ENCODE results near the gene MRAS. TPM values are rescaled to one million over a fixed set of nuclear protein-coding genes. Genes with fewer than 3 reads are reported as not detected.

Gene MRAS
- polyA plus RNA-seq, 1 experiment, result 58.3 TPM

DNA sequence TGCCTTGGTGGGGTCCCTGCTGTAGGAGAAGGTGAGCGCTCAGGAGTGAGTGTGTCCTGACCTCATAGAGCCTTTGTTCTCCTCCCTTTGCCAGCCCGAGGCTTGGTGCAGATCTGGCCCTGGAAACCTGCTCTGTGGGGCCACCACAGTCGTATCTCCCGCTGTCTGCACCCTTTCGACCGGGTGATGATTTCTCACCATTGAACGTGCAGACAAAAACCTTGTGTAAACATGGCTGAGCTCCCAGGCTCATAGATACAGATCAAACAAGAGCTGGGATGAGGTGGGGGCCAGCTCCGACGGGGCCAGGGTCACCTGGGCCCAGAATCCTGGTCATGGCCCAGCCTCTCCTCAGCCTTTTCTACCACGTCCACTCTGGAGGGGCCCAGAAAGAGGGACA is 51.4 kb downstream of the MRAS start:
- no peaks in the 10 kb centered on the region for H3K9me3 ChIP-seq (ENCODE audit: control insufficient read depth, insufficient read depth, low read length)
- H3K4me3 ChIP-seq (ENCODE audit: low read depth, low read length), result no peak overlapping the region
- DNase-seq (ENCODE audit: low read depth, low spot score), result no peak
- POLR2A ChIA-PET, result no interaction called here
- TF ChIP-seq, protein P1, sequence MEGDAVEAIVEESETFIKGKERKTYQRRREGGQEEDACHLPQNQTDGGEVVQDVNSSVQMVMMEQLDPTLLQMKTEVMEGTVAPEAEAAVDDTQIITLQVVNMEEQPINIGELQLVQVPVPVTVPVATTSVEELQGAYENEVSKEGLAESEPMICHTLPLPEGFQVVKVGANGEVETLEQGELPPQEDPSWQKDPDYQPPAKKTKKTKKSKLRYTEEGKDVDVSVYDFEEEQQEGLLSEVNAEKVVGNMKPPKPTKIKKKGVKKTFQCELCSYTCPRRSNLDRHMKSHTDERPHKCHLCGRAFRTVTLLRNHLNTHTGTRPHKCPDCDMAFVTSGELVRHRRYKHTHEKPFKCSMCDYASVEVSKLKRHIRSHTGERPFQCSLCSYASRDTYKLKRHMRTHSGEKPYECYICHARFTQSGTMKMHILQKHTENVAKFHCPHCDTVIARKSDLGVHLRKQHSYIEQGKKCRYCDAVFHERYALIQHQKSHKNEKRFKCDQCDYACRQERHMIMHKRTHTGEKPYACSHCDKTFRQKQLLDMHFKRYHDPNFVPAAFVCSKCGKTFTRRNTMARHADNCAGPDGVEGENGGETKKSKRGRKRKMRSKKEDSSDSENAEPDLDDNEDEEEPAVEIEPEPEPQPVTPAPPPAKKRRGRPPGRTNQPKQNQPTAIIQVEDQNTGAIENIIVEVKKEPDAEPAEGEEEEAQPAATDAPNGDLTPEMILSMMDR (IDR thresholded peaks at IDR 0.05; ENCODE audit: low read depth, low read length), result no peak
- CTCF ChIA-PET, result interaction anchor here (0.6 to 11.2 kb wide), 2 partner anchors 16 to 512 kb away, joined by 5 to 119 read pairs; no protein-coding TSS in a partner anchor
- no peak overlapping the region for H3K27ac ChIP-seq (ENCODE audit: low read depth, low read length)
- no peaks in the 10 kb centered on the region for H3K27me3 ChIP-seq (ENCODE audit: control insufficient read depth, insufficient read depth, low read length)

DNA sequence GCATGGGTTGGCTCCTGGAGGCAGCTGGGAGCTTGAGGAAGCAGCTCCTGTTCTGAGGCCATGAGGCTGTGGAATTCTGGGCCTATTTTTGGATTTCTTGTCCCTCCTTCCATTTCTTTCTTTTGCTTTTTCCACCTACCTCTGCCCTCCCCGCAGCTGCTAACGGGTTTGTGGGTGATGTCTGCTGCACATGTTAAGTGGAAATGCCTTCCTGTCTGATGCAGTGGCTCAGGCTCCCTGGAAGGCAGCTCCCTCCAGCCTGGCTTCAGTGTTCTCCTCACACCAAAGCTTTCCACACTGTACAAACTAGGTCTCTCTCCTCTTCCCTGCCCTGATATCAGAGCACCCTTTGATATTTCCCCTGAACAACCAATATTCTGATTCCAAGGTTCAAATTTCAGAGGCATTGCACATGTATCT is 52.3 kb downstream of the MRAS start:
- H3K4me3 ChIP-seq (ENCODE audit: low read depth, low read length), result no peak overlapping the region
- H3K27ac ChIP-seq (ENCODE audit: low read depth, low read length), result no peak overlapping the region
- TF ChIP-seq, protein P1 (IDR thresholded peaks at IDR 0.05; ENCODE audit: low read depth, low read length), result no peak
- no peaks in the 10 kb centered on the region for H3K27me3 ChIP-seq (ENCODE audit: control insufficient read depth, insufficient read depth, low read length)
- POLR2A ChIA-PET, result no interaction called here
- no peak for DNase-seq (ENCODE audit: low read depth, low spot score)
- no peaks in the 10 kb centered on the region for H3K9me3 ChIP-seq (ENCODE audit: control insufficient read depth, insufficient read depth, low read length)
- CTCF ChIA-PET, result interaction anchor here (11.2 kb wide), 1 partner anchor 15 kb away, joined by 119 read pairs; no protein-coding TSS in a partner anchor

GRCh38 chr3:138401834-138402233 is 53.5 kb downstream of the MRAS start:
- ChIA-PET POLR2A (no interaction called here), CTCF (interaction anchor here (11.2 kb wide), 1 partner anchor 14 kb away, joined by 119 read pairs; no protein-coding TSS in a partner anchor)
- Histone ChIP-seq H3K9me3 (ENCODE audit: control insufficient read depth, insufficient read depth, low read length) (no peaks in the 10 kb centered on the region), H3K27me3 (ENCODE audit: control insufficient read depth, insufficient read depth, low read length) (no peaks in the 10 kb centered on the region), H3K4me3 (ENCODE audit: low read depth, low read length) (no peak overlapping the region), H3K27ac (ENCODE audit: low read depth, low read length) (no peak overlapping the region)
- TF ChIP-seq, protein P1 (IDR thresholded peaks at IDR 0.05; ENCODE audit: low read depth, low read length), result no peak
- no peak for DNase-seq (ENCODE audit: low read depth, low spot score)

DNA sequence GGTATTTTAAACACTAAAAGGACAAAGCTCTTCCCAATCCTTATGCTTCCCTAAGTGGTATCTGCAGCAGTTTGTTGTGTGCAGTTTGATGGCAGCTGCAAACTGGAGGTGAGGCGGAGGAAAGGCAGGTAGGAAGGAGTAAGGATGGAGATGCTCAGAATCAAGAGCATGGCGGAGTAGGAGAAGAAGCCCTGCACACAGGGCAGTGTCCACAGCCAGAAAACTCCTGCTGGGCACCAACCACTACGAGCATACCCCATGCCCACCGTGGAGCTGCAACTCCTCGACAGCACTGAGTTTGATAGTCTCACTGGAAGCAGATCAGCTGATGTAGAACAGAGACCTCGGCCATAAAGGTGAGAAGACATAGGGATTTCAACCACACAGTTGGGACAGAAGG is 55.7 kb downstream of the MRAS start:
- POLR2A ChIA-PET, result no interaction called here

GRCh38 chr3:138405001-138405400 is 56.6 kb downstream of the MRAS start:
- no peak overlapping the region for H3K4me3 ChIP-seq (ENCODE audit: low read depth, low read length)
- no peaks in the 10 kb centered on the region for H3K27me3 ChIP-seq (ENCODE audit: control insufficient read depth, insufficient read depth, low read length)
- DNase-seq (ENCODE audit: low read depth, low spot score), result no peak
- ChIA-PET CTCF (interaction anchor here (11.2 kb wide), 1 partner anchor 11 kb away, joined by 119 read pairs; no protein-coding TSS in a partner anchor), POLR2A (no interaction called here)
- TF ChIP-seq, protein P1 (IDR thresholded peaks at IDR 0.05; ENCODE audit: low read depth, low read length), result no peak
- H3K9me3 ChIP-seq (ENCODE audit: control insufficient read depth, insufficient read depth, low read length), result no peaks in the 10 kb centered on the region
- H3K27ac ChIP-seq (ENCODE audit: low read depth, low read length), result no peak overlapping the region

More for the DNA sequence above, 55.7 kb downstream of the MRAS start:
- TF ChIP-seq, protein P1 (IDR thresholded peaks at IDR 0.05; ENCODE audit: low read depth, low read length), result no peak
- Histone ChIP-seq H3K27me3 (ENCODE audit: control insufficient read depth, insufficient read depth, low read length) (no peaks in the 10 kb centered on the region), H3K9me3 (ENCODE audit: control insufficient read depth, insufficient read depth, low read length) (no peaks in the 10 kb centered on the region), H3K4me3 (ENCODE audit: low read depth, low read length) (no peak overlapping the region), H3K27ac (ENCODE audit: low read depth, low read length) (no peak overlapping the region)
- CTCF ChIA-PET, result interaction anchor here (11.2 kb wide), 1 partner anchor 12 kb away, joined by 119 read pairs; no protein-coding TSS in a partner anchor
- no peak for DNase-seq (ENCODE audit: low read depth, low spot score)
